Left renal pelvis (tissue), 4 donors: Measurements from ENCODE around the gene BLTP3A. TPM values are rescaled to one million over a fixed set of nuclear protein-coding genes. Genes with fewer than 3 reads are reported as not detected.
"Not testable (repeated sequence)": the region's sequence is repeated elsewhere in the genome, so short reads cannot be mapped to it uniquely, and the experiment has no call there.

Source experiments
- DNase-seq, 4 donors: peaks; one replicate each; pipeline ENCODE4 v3.0.0-alpha.2; 2013; ENCODE audit warnings: low read depth in 4 of 4, low spot score in 3 of 4
- polyA plus RNA-seq, 4 donors: library from polyadenylated mRNA; unstranded; fragments of 120-200 nt; gene quantifications; one replicate each; pipeline ENCODE4 v1.2.1, GENCODE V29; 2013; ENCODE audit not compliant: insufficient read length in 4 of 4

The BLTP3A gene, protein sequence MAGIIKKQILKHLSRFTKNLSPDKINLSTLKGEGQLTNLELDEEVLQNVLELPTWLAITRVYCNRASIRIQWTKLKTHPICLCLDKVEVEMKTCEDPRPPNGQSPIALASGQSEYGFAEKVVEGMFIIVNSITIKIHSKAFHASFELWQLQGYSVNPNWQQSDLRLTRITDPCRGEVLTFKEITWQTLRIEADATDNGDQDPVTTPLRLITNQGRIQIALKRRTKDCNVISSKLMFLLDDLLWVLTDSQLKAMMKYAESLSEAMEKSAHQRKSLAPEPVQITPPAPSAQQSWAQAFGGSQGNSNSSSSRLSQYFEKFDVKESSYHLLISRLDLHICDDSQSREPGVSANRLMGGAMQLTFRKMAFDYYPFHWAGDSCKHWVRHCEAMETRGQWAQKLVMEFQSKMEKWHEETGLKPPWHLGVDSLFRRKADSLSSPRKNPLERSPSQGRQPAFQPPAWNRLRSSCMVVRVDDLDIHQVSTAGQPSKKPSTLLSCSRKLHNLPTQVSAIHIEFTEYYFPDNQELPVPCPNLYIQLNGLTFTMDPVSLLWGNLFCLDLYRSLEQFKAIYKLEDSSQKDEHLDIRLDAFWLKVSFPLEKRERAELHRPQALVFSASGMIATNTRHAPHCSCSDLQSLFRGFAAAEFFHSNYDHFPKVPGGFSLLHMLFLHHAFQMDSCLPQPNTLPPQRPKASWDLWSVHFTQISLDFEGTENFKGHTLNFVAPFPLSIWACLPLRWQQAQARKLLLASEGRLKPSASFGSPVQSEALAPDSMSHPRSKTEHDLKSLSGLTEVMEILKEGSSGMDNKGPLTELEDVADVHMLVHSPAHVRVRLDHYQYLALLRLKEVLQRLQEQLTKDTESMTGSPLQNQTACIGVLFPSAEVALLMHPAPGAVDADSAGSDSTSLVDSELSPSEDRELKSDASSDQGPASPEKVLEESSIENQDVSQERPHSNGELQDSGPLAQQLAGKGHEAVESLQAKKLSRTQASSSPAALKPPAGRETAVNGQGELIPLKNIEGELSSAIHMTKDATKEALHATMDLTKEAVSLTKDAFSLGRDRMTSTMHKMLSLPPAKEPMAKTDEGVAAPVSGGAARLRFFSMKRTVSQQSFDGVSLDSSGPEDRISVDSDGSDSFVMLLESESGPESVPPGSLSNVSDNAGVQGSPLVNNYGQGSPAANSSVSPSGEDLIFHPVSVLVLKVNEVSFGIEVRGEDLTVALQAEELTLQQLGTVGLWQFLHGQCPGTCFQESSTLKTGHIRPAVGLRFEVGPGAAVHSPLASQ (N-terminal part only)
- 10 to 100 TPM in 3 of 4 donors, 1 to 10 TPM in 1; 9.6 to 14.8 (median 13.8) TPM for polyA plus RNA-seq

DNA sequence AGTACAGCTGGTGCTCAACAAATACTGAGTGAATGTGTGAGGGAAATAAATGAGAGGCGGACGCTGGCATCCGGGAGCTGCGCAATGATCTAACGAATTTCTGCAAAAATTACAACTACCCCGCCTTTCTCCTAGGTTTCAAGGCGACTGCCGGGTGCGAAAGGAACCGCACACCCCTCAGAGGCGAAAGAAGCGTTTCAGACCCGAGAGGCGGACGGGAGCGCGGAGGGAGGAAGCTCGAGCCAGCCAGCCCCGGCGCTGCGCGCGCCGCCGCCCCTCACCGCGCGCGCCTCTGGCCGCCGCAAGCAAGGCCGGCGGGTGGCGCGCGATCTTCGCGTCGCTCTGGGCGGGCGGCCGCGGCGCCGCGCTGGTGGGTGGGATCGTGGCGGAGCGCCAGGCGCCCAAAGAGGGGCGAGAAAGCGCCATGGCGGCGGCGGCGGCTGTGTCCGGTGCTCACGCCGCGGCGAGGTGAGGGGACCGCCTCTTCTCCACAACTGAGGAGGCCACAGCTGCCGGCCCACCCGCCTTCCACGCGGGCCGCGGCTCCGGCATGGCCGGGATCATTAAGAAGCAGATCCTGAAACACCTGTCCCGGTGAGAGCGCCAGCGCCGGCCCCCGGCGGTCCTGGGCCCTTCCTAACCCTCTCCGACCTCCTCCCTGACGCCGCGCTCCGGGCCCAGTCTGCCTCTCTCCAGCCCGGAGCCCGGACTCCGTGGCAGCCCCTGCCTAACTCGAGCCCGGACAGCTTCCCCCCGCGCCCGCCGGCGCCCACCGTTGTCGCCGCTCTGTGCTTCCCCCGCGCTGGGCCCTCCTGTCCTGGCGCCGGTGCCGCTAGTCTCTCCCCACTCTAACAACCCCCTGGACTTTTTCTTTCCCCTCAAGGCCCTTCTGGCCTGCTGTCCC, at the start of gene BLTP3A:
Gene BLTP3A, plus strand, starts transcription at position 383 of the 904 bp plus-strand sequence. Its CDS starts 168 bp downstream, at position 551.
- DNase-seq = peak; percentile 46 to 74 (median 63)

DNA sequence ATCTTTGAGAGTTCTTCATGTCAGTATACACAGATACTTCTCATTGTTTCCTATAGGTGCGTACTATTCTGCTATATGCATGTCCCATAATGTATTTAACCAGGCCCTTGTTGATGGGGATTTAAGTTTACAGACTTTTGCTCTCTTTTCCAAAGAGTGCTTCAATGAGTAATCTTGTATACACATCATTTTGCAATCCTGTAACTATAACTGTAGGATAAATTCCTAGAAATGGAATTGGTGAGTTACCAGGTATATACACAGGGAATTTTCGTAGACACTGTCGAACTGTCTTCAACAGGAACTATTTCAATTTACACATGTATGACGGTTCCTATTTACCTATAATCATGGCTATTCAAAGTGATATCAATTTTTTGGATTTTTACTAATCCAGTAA, 49.8 kb upstream of the BLTP3A start:
- no peak for DNase-seq

DNA sequence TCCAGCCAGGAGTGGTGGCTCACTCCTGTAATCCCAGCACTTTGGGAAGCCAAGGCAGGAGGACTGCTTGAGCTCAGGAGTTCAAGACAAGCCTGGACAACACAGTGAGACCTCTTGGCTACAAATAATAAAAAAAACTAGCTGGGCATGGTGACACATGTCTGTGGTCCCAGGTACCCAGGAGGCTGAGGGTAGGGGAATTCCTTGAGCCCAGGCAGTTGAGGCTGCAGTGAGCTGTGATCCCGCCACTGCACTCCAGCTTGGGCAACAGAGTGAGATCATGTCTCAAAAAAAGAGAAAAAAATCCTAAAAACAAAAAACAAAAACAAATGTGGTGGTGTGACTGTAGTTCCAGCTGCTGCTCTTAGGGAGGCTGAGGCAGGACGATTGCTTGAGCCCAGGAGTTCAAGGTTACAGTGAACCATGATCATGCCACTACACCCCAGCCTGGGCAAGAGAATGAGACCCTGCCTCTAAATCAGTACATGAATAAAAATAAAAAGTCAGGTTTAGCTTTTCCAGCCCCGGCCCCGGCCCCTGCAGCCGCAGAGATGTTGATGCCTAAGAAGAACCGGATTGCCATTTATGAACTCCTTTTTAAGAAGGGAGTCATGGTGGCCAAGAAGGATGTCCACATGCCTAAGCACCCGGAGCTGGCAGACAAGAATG, 48.1 kb upstream of the BLTP3A start:
- DNase-seq = no peak

DNA sequence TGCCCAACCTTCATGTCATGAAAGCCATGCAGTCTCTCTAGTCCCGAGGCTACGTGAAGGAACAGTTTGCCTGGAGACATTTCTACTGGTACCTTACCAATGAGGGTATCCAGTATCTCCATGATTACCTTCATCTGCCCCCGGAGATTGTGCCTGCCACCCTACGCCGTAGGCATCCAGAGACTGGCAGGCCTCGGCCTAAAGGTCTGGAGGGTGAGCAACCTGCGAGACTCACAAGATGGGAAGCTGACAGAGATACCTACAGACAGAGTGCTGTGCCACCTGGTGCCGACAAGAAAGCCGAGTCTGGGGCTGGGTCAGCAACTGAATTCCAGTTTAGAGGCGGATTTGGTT, 47.6 kb upstream of the BLTP3A start:
- DNase-seq = not testable (repeated sequence)

DNA sequence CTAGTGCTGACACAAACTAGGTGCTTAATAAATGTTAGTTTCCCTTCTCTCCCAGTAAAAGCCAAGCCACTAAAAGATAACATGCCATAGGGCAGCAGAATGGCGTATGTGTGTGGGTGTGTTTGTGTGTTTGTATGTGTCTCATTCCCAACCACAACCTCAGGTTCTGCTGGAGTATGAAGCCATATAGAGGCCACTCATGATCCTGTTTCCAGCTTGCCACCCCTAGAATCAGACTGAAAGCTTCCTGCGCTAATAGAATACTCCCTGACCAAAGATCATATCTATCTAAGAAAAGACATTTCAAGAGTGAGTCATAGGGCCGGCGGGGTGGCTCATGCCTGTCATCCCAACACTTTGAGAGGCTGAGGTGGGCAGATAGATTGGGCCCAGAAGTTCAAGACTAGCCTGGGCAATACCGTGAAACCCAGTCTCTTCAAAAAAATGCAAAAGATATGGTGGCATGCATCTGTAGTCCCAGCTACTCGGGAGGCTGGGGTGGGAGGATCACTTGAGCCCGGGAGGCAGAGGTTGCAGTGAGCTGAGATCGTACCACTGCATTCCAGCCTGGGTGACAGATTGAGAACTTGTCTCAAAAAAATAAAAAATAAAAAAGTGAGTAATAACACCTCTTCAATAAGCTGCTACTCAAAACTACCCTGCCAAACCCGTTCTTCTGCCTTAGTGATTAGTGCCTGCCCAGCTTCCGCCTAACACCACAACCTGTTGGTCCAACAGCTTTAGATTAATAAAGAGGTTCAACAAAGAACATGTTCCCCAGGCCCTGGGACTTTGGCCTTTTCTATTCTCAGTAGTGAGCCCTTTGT, 46.4 kb upstream of the BLTP3A start:
- DNase-seq = no peak

DNA sequence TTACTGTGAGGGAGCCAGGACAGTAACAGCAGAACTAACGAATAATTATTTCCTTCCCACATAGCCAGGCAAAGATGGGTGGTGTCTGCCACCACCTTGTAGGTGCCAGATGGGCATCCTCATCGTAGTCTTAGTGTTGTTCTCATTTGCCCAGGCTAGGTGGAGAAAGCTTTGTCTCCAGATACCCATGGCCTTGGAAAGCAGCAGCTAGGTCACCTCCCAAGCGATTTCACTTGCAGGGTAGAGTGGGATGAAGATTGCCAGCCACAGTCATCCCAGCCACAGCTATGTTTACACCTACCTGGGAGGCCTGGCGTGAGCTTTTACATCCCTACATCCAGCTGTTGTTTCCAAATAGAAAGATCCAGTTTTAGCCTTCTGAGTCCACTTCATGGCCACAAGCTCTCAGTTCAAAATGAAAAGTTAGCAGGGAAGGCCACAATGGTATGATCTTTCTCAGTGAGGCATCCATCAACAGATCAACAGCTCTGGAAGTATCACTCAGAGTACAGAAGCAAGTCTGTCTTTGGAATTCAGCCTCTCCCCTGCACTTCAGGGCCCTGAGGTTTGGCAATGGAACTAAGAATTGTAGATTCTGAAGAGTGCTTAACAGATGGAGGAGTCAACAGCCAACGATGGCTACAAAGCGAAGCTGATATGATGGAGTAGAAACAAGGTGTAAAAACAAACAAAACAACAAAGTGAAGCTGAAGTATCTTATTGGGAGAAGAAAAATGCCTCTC, 45.6 kb upstream of the BLTP3A start:
- no peak for DNase-seq

DNA sequence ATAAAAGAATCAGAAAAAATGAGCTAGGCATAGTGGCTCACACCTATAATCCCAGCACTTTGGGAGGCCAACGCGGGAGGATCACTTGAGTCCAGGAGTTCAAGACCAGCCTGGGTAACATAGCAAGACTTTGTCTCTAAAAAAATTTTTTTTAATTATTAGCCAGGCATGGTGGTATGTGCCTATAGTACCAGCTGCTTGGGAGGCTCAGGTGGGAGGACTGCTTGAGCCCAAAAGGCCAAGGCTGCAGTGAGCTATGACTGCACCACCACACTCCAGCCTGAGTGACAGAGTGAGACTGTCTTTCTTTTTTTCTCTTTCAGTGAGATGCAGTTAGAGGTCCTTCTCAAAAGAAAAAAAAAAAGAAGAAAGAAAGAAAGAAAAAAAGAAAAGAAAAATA, 43.1 kb upstream of the BLTP3A start:
- DNase-seq = no peak

DNA sequence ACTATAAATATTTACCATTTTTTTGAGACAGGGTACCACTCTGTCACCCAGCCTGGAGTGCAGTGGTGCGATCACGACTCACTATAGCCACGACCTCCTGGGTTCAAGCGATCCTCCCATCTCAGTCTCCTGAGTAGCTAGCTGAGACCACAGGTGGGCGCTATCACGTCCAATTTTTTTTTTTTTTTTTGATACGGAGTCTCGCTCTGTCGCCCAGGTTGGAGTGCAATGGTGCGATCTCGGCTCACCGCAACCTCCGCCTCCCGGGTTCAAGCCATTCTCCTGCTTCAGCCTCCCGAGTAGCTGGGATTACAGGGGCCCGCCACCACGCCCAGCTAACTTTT, 35.4 kb upstream of the BLTP3A start:
- peak in 1 of 4 donors; percentile 12 for DNase-seq

DNA sequence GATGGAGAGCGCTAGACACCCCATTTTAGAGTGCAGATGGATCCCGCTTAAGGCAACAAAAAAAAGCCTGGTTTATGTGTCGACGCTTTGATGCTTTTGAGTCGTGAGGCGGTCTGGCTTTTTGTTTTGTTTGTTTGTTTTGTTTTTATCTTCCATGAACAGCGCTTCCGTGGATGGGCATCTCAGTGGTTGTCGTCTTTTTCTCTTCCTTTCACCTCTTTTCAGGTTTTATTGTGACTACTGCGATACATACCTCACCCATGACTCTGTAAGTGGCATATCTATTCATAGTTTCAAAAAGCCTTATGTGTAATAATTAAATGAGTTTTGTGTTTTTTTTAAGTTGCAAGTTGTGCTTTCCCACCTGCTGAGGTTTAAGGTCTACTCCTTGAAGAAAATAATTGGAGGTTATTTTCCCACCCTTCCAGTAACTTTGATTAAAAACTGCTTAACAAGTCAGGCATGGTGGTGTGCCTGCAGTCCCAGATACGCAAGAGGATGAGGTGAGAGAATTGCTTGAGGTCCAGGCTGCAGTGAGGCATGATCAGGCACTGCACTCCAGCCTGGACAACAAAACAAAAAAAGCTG, 34.1 kb upstream of the BLTP3A start:
- DNase-seq = no peak

DNA sequence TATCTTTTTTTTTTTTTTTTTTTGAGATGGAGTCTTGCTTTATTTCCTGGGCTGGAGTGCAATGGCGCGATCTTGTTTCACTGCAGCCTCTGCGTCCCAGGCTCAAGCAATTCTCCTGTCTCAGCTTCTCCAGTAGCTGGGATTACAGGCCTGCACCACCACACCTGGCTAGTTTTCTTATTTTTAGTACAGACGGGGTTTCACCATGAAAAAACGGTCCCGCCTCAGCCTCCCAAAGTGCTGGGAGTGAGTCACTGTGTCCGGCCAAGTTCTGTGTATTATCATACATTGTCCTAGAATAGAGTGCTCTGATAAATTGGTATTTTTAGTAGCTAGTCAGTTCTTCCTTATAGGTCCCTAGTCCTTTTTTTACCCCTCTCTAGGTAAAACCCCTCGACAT, 31.8 kb upstream of the BLTP3A start:
- no peak for DNase-seq

DNA sequence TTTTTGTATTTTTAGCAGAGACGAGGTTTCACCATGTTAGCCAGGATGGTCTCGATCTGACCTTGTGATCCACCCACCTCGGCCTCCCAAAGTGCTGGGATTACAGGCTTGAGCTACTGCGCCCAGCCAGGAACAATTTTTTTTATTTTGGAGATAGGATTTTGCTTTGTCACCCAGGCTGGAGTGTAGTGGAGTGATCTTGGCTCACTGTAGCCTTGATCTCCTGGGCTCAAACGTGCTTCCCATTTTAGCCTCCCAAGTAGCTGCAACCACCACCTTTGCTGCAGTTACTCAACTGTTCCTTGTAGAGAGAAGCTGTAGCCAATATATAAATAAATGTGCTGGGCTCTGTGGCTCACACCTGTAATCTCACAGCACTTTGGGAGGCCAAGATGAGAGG, 30.2 kb upstream of the BLTP3A start:
- not testable (repeated sequence) for DNase-seq

DNA sequence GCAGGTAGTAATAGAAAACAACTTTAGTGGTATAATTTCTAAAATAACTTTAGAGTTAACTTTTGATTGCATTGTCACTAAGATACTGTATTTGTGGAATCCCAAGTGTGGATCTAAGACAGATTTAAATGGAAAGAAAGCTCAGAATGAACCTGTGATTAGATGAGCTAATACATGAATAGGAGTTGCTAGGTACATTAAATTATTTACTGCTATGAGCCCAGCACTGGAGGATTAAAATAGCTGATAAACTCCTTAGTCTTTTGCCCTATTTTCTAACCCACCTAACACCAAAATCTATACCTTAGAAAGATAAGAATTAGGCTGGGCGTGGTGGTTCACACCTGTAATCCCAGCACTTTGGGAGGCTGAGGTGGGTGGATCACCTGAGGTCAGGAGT, 23.7 kb upstream of the BLTP3A start:
- DNase-seq = no peak

DNA sequence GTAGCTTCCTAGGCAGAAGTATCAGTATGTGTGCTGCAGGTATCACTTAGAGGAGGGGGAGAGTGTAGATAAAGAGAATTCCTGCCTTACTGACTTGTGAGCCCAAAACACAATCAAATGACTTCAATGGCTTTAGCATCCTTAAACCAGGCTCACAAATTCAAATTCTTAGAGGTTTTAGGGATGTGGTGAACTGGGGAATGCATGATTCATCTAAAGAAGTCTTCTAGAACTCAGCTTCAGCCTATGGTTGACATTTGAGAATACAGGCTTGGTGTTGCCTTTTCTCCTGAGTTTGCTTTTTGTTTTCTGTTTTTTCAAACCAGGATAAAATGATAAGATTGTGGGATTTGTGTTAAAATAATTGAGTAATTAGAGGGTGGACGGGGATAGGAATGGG, 20.2 kb upstream of the BLTP3A start:
- DNase-seq = no peak

DNA sequence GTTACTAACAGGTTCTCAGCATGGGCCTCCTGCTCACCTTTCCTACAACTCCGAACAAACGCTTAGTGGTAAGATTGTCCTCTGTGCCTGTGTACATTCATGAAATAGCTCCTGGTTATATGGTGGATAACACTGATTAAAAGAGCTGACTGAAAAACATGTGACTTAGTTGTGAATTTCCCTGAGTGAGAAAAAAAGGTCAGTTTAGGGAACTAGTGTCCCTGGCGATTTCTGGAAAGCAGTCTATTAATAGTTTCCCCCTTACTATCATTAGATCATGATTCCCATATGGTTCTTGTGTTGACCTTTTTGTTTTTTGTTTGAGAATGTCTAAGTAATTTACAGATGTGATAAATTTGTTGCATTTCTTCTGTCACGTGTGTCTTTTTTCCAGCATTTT, 18.9 kb upstream of the BLTP3A start:
- no peak for DNase-seq

DNA sequence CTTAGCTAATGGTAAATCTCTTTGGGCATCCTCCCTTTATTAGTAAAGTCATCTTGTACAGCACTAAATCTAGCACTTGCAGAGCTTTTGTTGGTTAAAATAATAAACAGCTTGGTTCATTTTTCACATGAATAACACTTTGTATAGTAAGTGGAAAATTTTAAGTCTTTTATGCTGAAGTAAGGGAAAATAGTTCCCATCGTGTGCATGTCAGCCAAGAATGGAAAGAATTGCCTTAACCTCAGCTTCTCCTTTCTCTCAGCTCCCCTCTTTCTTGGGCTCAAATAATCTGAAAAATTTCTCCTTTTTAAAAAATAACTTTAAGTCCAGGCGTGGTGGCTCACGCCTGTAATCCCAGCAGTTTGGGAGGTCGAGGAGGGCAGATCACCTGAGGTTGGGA, 18.0 kb upstream of the BLTP3A start:
- no peak for DNase-seq

DNA sequence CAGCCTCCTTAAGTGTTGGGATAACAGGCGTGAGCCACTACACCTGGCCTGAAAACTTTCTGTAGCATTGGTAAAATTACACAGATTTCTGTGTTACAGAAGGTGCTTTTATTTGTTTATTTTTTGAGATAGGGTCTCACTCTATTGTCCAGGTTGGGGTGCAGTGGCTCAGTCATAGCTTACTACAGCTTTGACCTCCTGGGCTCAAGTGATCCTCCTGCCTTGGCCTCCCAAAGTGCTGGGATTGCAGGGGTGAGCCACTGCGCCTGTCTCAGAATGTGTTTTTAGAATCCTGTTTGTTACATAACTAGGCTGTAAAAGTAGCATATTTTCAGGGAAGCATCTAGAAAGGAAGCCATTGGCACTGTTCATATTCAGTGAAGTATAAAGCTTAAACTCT, 16.9 kb upstream of the BLTP3A start:
- DNase-seq = no peak

DNA sequence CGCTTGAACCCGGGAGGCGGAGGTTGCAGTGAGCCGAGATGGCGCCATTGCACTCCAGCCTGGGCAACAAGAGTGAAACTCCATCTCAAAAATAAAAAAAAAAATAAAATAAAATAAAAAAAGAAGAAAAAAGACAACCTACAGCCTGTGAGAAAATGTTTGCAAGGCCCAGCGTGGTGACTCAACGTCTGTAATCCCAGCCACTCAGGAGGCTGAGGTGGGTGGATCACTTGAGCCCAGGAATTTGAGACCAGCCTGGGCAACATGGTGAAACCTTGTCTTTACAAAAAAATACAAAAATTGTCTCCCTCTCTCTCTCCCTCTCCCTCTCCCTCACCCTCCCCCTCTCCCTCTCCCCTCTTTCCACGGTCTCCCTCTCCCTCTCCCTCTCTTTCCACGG, 6.5 kb upstream of the BLTP3A start:
- not testable (repeated sequence) for DNase-seq
